CD4-positive, alpha-beta T cell (primary cell): Measurements from ENCODE around the gene B3GALT6. TPM values are rescaled to one million over a fixed set of nuclear protein-coding genes. Genes with fewer than 3 reads are reported as not detected.

Experiments
- ATAC-seq: fragments of 200-7000 bp; cut with Tn5 transposase; one replicate; pipeline ENCODE4 v1.10.0; 2022; ENCODE audit warnings: mild to moderate bottlenecking; ENCODE audit not compliant: poor library complexity
- CTCF ChIA-PET: fragments of 350-600 bp; sonication (Branson Sonifier 250); formaldehyde crosslinking; loops from one replicate; lab custom pipeline; 2021; ENCODE audit warnings: antibody characterized with exemption, inconsistent platforms; lab: Charles Lee
- POLR2A ChIA-PET: fragments of 350-600 bp; sonication (Branson Sonifier 250); formaldehyde crosslinking; loops from one replicate; lab custom pipeline; 2021; ENCODE audit warnings: antibody characterized with exemption, inconsistent platforms; lab: Charles Lee
- DNase-seq, 14 experiments: peaks; one replicate each; pipeline ENCODE4 v3.0.0-alpha.2; 2013 to 2020; ENCODE audit warnings: mixed read lengths in 2 of 14
- H3K27ac ChIP-seq, 2 donors: one replicate each; pipeline versions ENCODE4 v1.5.1 to v1.7.0; 2013; ENCODE audit warnings: low read length in 2 of 2, low read depth in 1 of 2, mild to moderate bottlenecking in 1 of 2
- H3K27me3 ChIP-seq, 2 experiments: 1 replicate in 1 of 2; 2 replicates in 1 of 2; pipeline versions ENCODE4 v1.6.1 to v1.7.0; 2013; ENCODE audit warnings: low read length in 2 of 2, control low read depth in 1 of 2, mild to moderate bottlenecking in 1 of 2, moderate library complexity in 1 of 2; ENCODE audit not compliant: insufficient read depth in 2 of 2, control insufficient read depth in 1 of 2
- H3K36me3 ChIP-seq: one replicate; pipeline ENCODE4 v1.6.1; 2013; ENCODE audit warnings: low read length, control low read depth; ENCODE audit not compliant: insufficient read depth
- H3K4me1 ChIP-seq: one replicate; pipeline ENCODE4 v1.6.1; 2013; ENCODE audit warnings: low read length, control low read depth; ENCODE audit not compliant: insufficient read depth
- H3K4me3 ChIP-seq: one replicate; pipeline ENCODE4 v1.5.1; 2013; ENCODE audit warnings: mild to moderate bottlenecking, low read length, moderate library complexity
- H3K9me3 ChIP-seq, 2 experiments: 1 replicate in 1 of 2; 2 replicates in 1 of 2; pipeline versions ENCODE4 v1.6.1 to v1.7.0; 2013; ENCODE audit warnings: low read length in 2 of 2, mild to moderate bottlenecking in 2 of 2, control low read depth in 1 of 2, moderate library complexity in 1 of 2; ENCODE audit not compliant: control insufficient read depth in 1 of 2, insufficient read depth in 1 of 2
- H3K27ac Mint-ChIP-seq: one replicate; pipeline ENCODE4 v1.8.0; 2020; ENCODE audit warnings: mixed read lengths
- H3K27me3 Mint-ChIP-seq: one replicate; pipeline ENCODE4 v1.8.0; 2021; ENCODE audit warnings: mixed read lengths
- H3K36me3 Mint-ChIP-seq: one replicate; pipeline ENCODE4 v1.8.0; 2021; ENCODE audit warnings: low read depth, mixed read lengths
- H3K4me1 Mint-ChIP-seq: one replicate; pipeline ENCODE4 v1.8.0; 2021; ENCODE audit warnings: low read depth, mixed read lengths
- H3K4me3 Mint-ChIP-seq: one replicate; pipeline ENCODE4 v1.8.0; 2020; ENCODE audit warnings: mild to moderate bottlenecking, mixed read lengths
- H3K9me3 Mint-ChIP-seq: one replicate; pipeline ENCODE4 v1.8.0; 2020; ENCODE audit warnings: mixed read lengths
- CTCF ChIP-seq: fragments of 200-600 bp; IDR thresholded peaks from one replicate; pipeline ENCODE4 v1.8.0; 2022; ENCODE audit warnings: antibody characterized with exemption, mild to moderate bottlenecking
- intact Hi-C, 2 experiments: fragments of 100-400 bp; cut with DNase I in 1 of 2; cut with micrococcal nuclease in 1 of 2; formaldehyde crosslinking; loops; one replicate each; pipeline versions ENCODE4 v1.15.1 to v1.9.0; 2023 to 2025; cut with DNase I, micrococcal nuclease
- total RNA-seq, 174 experiments: library from RNA in 2 of 174; stranded (reverse) in 2 of 174; gene quantifications; one replicate each; pipeline ENCODE4 v1.2.3 and lab custom pipeline; 2021 to 2026

Gene B3GALT6
- total RNA-seq, 2 experiments from 2014 or later, result 4.9 to 5.1 TPM

- no peaks in the 10 kb centered on the region for H3K36me3 ChIP-seq
- H3K4me3 ChIP-seq, result no peak overlapping the region
- ATAC-seq (no peak), DNase-seq (no peak)
- CTCF ChIA-PET, result no interaction called here
- intact Hi-C loops, result no loop called here
- Mint-ChIP-seq H3K4me1 (no peaks in the 10 kb centered on the region), H3K36me3 (no peaks in the 10 kb centered on the region), H3K9me3 (no peaks in the 10 kb centered on the region), H3K27me3 (no peaks in the 10 kb centered on the region), H3K27ac (no peak overlapping the region), H3K4me3 (no peak overlapping the region)
- H3K27me3 ChIP-seq, result peaks cover 12 to 19% of the 10 kb centered on the region in 2 experiments
- TF ChIP-seq CTCF, result no peak
- POLR2A ChIA-PET, result no interaction called here
- no peak overlapping the region for H3K27ac ChIP-seq
- peaks cover 5% of the 10 kb centered on the region for H3K4me1 ChIP-seq
- H3K9me3 ChIP-seq, result peaks cover 0 to 21% of the 10 kb centered on the region in 2 experiments
These were observed 9.7 kb downstream of the B3GALT6 start for GRCh38 chr1:1241588-1242219.

GRCh38 chr1:1242461-1243265 is 10.6 kb downstream of the B3GALT6 start:
- H3K27ac ChIP-seq, result no peak overlapping the region
- H3K4me3 ChIP-seq, result no peak overlapping the region
- Mint-ChIP-seq H3K9me3 (no peaks in the 10 kb centered on the region), H3K36me3 (no peaks in the 10 kb centered on the region), H3K27ac (no peak overlapping the region), H3K4me3 (no peak overlapping the region), H3K27me3 (no peaks in the 10 kb centered on the region), H3K4me1 (no peaks in the 10 kb centered on the region)
- TF ChIP-seq CTCF, result no peak
- H3K4me1 ChIP-seq, result peaks cover 5% of the 10 kb centered on the region
- ChIA-PET POLR2A (no interaction called here), CTCF (no interaction called here)
- DNase-seq (no peak), ATAC-seq (no peak)
- intact Hi-C loops, result no loop called here
- no peaks in the 10 kb centered on the region for H3K36me3 ChIP-seq
- peaks cover 0 to 24% of the 10 kb centered on the region in 2 experiments for H3K9me3 ChIP-seq
- H3K27me3 ChIP-seq, result peaks cover 12 to 25% of the 10 kb centered on the region in 2 experiments

GRCh38 chr1:1243266-1243660 is 11.2 kb downstream of the B3GALT6 start:
- H3K27me3 ChIP-seq, result peaks cover 12 to 25% of the 10 kb centered on the region in 2 experiments
- Mint-ChIP-seq H3K27me3 (no peaks in the 10 kb centered on the region), H3K36me3 (no peaks in the 10 kb centered on the region), H3K9me3 (no peaks in the 10 kb centered on the region), H3K27ac (no peak overlapping the region), H3K4me1 (no peaks in the 10 kb centered on the region), H3K4me3 (no peak overlapping the region)
- no peak overlapping the region for H3K4me3 ChIP-seq
- no peak for DNase-seq
- no peak for ATAC-seq
- TF ChIP-seq CTCF, result no peak
- no peaks in the 10 kb centered on the region for H3K36me3 ChIP-seq
- intact Hi-C loops, result no loop called here
- POLR2A ChIA-PET, result no interaction called here
- H3K27ac ChIP-seq, result no peak overlapping the region
- CTCF ChIA-PET, result no interaction called here
- H3K9me3 ChIP-seq, result peaks cover 0 to 18% of the 10 kb centered on the region in 2 experiments
- peaks cover 5% of the 10 kb centered on the region for H3K4me1 ChIP-seq
